Epithelial cell of esophagus (primary cell): ENCODE measurements around the gene IDI1.

Source experiments
- DNase-seq: peaks from one replicate; pipeline ENCODE4 v3.0.0; 2010; ENCODE audit warnings: low read depth
- H3K4me3 ChIP-seq: 2 replicates; pipeline ENCODE4 v1.5.1; 2011; ENCODE audit warnings: mild to moderate bottlenecking, low read length, control low read depth
- CTCF ChIP-seq: IDR thresholded peaks from 2 replicates; pipeline ENCODE4 v1.5.1; 2011; ENCODE audit warnings: low read depth, mild to moderate bottlenecking, low read length, control low read depth, inconsistent platforms; ENCODE audit not compliant: insufficient read depth; ENCODE audit errors: missing control alignments

Gene IDI1

DNA sequence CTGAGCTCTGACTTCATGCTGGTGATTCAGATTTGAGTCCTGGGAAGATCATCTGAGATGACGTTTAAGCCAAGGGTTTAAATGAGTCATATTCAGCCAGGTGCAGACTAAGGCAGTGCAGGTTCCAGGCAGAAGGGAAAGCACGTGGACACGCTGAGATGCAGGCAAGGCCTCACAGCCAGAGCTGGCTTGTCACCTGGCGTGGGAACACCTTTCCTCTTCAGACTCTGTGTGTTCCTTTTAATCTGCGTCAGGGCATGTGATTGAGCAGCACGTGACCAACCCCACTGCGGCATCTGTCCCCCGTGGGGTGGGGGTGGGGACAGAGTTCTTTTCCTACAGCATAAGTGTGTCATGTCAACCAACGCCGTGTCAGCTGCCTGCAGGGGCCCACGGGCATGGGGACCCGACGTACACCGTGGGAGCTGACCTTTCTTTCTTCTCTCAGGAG, 12.6 kb downstream of the IDI1 start:
- DNase-seq, result peak; percentile 98
- no peak for TF ChIP-seq CTCF
- no peak overlapping the region for H3K4me3 ChIP-seq

DNA sequence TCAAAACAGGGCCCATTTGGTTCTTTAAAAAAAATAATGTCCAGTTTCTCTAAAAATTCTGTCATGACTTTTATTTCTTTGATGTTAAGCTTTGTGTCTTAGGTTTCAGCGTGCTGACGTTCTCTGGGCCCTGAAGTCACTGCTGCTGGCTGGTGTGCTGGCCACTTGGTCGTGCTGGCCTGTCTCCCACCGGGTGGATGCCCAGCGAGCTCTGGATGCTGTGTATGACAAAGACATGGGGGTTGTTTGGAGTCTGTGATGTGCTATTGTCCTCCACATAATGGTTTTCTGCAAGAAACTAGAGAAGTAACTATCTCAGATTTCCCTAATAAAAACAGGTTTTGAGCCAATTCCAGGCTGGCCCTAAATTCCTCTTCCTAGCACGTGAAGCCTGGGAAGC, 13.7 kb downstream of the IDI1 start:
- TF ChIP-seq CTCF, result no peak
- H3K4me3 ChIP-seq, result no peak overlapping the region
- DNase-seq, result no peak

DNA sequence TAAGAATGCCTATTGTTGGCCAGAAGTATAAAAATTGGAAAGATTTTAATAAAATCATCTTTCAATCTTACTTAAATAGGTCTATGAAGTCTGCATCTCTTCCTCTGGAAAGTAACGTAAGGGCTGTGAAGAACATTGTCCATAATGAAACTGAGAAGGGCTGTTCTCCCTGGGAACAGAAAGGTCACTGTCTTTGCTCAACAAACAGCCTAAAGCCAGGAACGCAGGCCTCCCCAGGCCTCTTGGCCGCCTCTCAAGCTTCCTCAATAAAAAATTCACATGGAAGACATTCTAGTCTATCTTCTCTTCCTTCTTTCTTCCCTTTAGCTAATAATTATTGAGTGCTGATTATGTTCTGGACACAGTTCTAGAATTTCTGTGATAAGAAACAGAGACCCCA, 14.2 kb downstream of the IDI1 start:
- DNase-seq, result no peak
- no peak for TF ChIP-seq CTCF
- H3K4me3 ChIP-seq, result no peak overlapping the region

- DNase-seq, result no peak
- TF ChIP-seq CTCF, result no peak
- no peak overlapping the region for H3K4me3 ChIP-seq
These were observed 15.3 kb downstream of the IDI1 start for GRCh38 chr10:1033601-1034000.

GRCh38 chr10:1029838-1030237, 19.1 kb downstream of the IDI1 start:
- DNase-seq, result no peak
- H3K4me3 ChIP-seq, result no peak overlapping the region
- TF ChIP-seq CTCF, result no peak

DNA sequence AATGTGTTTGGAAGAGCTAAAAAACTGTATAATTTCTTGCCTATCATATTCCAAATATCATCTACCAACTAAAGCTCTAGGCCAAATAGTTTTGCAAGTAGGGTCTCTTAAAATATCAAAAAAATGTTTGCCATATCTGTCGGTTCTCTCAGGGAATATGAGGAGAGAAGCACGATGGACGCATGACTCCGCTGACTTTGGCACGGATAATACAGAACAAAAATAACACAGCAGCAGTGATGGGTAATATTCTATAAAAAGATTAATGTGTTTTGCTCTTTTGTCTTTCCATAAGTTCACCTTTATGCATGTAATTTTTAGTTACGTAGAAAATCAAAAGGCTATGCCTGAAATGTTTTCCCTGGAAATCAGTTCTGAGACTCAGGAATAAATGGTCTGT, 22.3 kb downstream of the IDI1 start:
- no peak for TF ChIP-seq CTCF
- no peak for DNase-seq
- H3K4me3 ChIP-seq, result no peak overlapping the region

DNA sequence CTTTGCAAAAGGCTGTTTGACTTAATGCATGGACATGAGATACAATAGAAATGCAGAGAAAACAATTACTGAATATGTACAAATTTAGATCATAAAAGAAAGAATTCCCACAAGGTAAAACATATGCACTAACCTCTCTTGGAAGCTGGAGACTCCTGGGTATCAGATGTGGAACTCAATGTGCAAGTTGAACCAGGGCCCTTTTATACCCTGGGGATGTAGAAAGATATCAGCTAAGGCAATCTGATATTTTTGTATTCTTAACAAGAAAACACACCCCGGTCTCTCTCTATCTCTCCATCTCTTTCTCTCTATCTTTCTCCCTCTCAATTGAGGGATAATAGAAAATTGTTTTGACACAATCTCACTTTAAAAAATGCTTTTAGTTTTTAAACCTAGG, 23.2 kb downstream of the IDI1 start, which contains the start of gene IDI2:
TSS of gene IDI2 (minus strand) at position 177 of the 400 bp plus-strand sequence. CDS start 1,136 bp downstream, outside the sequence.
- H3K4me3 ChIP-seq, result no peak within 1 kb of the TSS
- TF ChIP-seq CTCF, result no peak
- DNase-seq, result no peak
